MG63 (cell line): ENCODE measurements around the gene FKBP14. TPM values are rescaled to one million over a fixed set of nuclear protein-coding genes. Genes with fewer than 3 reads are reported as not detected.

Experiments
- total RNA-seq: library from RNA; depleted of rRNA; stranded (reverse); fragments of >200 nt; shearing (Covaris generic); gene quantifications from 2 replicates; pipeline ENCODE4 v1.2.3, GENCODE V29; 2014; ENCODE audit warnings: low replicate concordance; rRNA removed

FKBP14 gene
- total RNA-seq, 1 experiment from 2014 or later = 8.1 TPM

Other genes starting within 250 kb of the FKBP14 start
- gene WIPF3, start 220.2 kb downstream of the FKBP14 start, total RNA-seq = not detected in 2 replicates
- gene SCRN1, start 36.9 kb downstream of the FKBP14 start, total RNA-seq = 29.0 and 35.7 TPM in 2 replicates
- 8.6 and 10.6 TPM in 2 replicates for gene PLEKHA8, start 1.7 kb upstream of the FKBP14 start, total RNA-seq
- gene MTURN, start 108.3 kb upstream of the FKBP14 start, total RNA-seq = 2.0 and 7.1 TPM in 2 replicates